ENCODE measurements around the gene TRMT11. TPM values are rescaled to one million over a fixed set of nuclear protein-coding genes. Genes with fewer than 3 reads are reported as not detected.
A peak's percentile ranks its signal among the peaks of the same experiment; 100 is the strongest.

Gene TRMT11
- total RNA-seq, 1 experiment from 2014 or later: 24.2 TPM

DNA sequence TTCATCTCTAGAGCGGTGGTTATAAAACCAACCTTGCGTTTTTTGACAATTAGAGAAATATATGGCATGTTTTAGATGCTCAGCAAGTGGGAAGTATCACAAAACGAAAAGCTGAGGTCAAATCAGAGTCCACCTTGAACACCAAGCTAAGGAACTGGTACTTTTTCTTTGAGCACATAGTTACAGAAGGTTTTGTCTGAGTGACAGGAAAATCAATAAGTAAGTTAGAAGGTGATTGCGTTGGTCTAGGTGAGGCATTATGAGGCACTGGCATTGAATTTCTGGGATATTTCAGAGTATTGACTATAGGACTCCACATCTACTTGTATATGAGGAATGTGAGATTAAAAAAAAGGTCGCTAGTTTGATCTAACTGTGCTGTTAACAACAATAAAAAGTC, 30.4 kb upstream of the TRMT11 start:
- H4K20me1 ChIP-seq (ENCODE audit: insufficient read depth): no peaks in the 10 kb centered on the region
- H2AFZ ChIP-seq: peak overlapping the region; percentile 98
- no peaks in the 10 kb centered on the region for H3K36me3 ChIP-seq (ENCODE audit: low read depth)
- H3K4me1 ChIP-seq (replicated peaks; ENCODE audit: insufficient read depth): peaks cover 21% of the 10 kb centered on the region
- peaks cover 31% of the 10 kb centered on the region for H3K79me2 ChIP-seq (ENCODE audit: low read depth)
- ChIA-PET POLR2A (ENCODE audit: unreplicated experiment) (interaction anchor here (0.6 to 1.0 kb wide), 4 partner anchors 10 to 1310 kb away, joined by 3 to 9 read pairs (median 6); no protein-coding TSS in a partner anchor), CTCF (interaction anchor here (0.6 to 2.0 kb wide), 11 partner anchors 8 to 178 kb away, joined by 3 to 14 read pairs (median 5); partner anchors contain the start of gene NCOA7)
- no peaks in the 10 kb centered on the region for H3K27me3 ChIP-seq (ENCODE audit: insufficient read depth, low read depth)
- intact Hi-C loops (cut with micrococcal nuclease; ENCODE audit: unreplicated experiment): loop anchor here (1.0 to 2.0 kb wide), 4 partner anchors 37 to 176 kb away; no protein-coding TSS in a partner anchor
- TSS peak; percentile 77 for BruUV-seq (replicated peaks)
- TF ChIP-seq, protein P1, sequence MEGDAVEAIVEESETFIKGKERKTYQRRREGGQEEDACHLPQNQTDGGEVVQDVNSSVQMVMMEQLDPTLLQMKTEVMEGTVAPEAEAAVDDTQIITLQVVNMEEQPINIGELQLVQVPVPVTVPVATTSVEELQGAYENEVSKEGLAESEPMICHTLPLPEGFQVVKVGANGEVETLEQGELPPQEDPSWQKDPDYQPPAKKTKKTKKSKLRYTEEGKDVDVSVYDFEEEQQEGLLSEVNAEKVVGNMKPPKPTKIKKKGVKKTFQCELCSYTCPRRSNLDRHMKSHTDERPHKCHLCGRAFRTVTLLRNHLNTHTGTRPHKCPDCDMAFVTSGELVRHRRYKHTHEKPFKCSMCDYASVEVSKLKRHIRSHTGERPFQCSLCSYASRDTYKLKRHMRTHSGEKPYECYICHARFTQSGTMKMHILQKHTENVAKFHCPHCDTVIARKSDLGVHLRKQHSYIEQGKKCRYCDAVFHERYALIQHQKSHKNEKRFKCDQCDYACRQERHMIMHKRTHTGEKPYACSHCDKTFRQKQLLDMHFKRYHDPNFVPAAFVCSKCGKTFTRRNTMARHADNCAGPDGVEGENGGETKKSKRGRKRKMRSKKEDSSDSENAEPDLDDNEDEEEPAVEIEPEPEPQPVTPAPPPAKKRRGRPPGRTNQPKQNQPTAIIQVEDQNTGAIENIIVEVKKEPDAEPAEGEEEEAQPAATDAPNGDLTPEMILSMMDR (conservative IDR thresholded peaks at IDR 0.05): no peak
- no peak for TF ChIP-seq EZH2 (IDR thresholded peaks at IDR 0.05; ENCODE audit: low read depth)
- peaks cover 7% of the 10 kb centered on the region; the same call in 1 of the 2 replicates for H3F3A ChIP-seq (ENCODE audit: insufficient read depth, low read depth)
- peak overlapping the region; percentile 80 for H3K27ac ChIP-seq
- DNase-seq: peak in 1 of 2 experiments; percentile 42
- H3K9me3 ChIP-seq (ENCODE audit: insufficient read depth, low read depth): no peaks in the 10 kb centered on the region
- H3K4me2 ChIP-seq: peak overlapping the region; percentile 99
- peak overlapping the region; percentile 92 for H3K4me3 ChIP-seq
- no peaks in the 10 kb centered on the region for H3K9me2 ChIP-seq (ENCODE audit: insufficient read depth)

DNA sequence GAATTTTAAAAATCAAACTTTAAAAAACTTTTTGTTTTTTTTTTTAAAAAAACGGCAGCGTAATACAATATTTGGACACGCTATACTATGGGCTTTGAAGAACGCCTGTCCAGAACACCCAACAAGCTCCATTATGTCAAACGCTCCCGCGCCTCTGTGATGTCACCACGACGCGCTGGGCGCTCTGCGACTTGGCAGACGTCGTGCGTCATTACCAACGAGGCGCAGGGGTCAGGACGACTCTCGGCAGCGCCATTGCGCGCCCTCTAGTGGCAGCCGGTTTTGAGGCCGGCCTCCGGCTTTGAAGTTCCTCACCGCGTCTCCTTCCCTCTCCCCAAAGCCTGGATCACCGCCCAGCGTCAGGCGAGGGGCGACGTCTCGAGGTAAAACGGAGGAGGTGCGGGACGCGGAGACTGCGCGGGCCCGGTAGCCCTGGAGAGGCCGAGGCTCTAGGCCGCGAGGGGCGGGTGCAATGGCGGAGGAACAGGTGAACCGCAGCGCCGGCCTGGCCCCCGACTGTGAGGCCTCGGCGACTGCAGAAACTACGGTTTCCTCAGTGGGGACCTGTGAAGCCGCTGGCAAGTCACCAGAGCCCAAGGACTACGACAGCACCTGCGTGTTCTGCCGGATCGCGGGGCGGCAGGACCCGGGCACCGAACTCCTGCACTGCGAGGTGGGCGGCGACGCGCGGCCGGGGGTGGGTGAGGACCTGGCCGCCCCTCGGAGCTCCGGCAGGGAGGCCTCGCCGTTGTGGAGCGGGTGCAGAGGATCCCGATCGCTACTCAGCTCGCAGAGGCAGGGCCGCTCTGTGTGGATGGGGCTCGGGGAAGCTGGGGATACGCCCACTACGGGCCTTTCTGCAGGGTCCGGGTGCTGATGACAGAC, 29.6 kb upstream of the TRMT11 start, which contains the start of gene HINT3:
Gene HINT3, plus strand, starts transcription at position 265 of the 885 bp plus-strand sequence. Its CDS starts 208 bp downstream, at position 473.
- no peaks in the 10 kb centered on the region for H3K9me3 ChIP-seq (ENCODE audit: insufficient read depth, low read depth)
- H3K4me3 ChIP-seq: peak within 1 kb of the TSS; percentile 92
- H3K4me1 ChIP-seq (replicated peaks; ENCODE audit: insufficient read depth): peaks cover 21% of the 10 kb centered on the region
- no peak for TF ChIP-seq EZH2 (IDR thresholded peaks at IDR 0.05; ENCODE audit: low read depth)
- TF ChIP-seq, protein P1 (conservative IDR thresholded peaks at IDR 0.05): peak; percentile 99
- peak within 1 kb of the TSS; percentile 98 for H2AFZ ChIP-seq
- H3K27me3 ChIP-seq (ENCODE audit: insufficient read depth, low read depth): no peaks in the 10 kb centered on the region
- BruUV-seq (replicated peaks): no TSS peak
- H3F3A ChIP-seq (ENCODE audit: insufficient read depth, low read depth): peaks cover 7% of the 10 kb centered on the region; the same call in 1 of the 2 replicates
- CTCF ChIA-PET: interaction anchor here (0.6 to 2.0 kb wide), 13 partner anchors 9 to 178 kb away, joined by 3 to 14 read pairs (median 5); partner anchors contain the start of gene NCOA7
- H3K9me2 ChIP-seq (ENCODE audit: insufficient read depth): no peaks in the 10 kb centered on the region
- POLR2A ChIA-PET (ENCODE audit: unreplicated experiment): interaction anchor here (0.5 to 1.0 kb wide), 6 partner anchors 9 to 167 kb away, joined by 3 to 9 read pairs (median 4); no protein-coding TSS in a partner anchor
- intact Hi-C loops (cut with micrococcal nuclease; ENCODE audit: unreplicated experiment): loop anchor here (1.0 to 2.0 kb wide), 4 partner anchors 38 to 176 kb away; no protein-coding TSS in a partner anchor
- no peaks in the 10 kb centered on the region for H4K20me1 ChIP-seq (ENCODE audit: insufficient read depth)
- H3K27ac ChIP-seq: peak within 1 kb of the TSS; percentile 80
- peak; percentile 95 to 97 for DNase-seq
- H3K36me3 ChIP-seq (ENCODE audit: low read depth): no peaks in the 10 kb centered on the region
- H3K79me2 ChIP-seq (ENCODE audit: low read depth): peaks cover 31% of the 10 kb centered on the region
- peak within 1 kb of the TSS; percentile 99 for H3K4me2 ChIP-seq

DNA sequence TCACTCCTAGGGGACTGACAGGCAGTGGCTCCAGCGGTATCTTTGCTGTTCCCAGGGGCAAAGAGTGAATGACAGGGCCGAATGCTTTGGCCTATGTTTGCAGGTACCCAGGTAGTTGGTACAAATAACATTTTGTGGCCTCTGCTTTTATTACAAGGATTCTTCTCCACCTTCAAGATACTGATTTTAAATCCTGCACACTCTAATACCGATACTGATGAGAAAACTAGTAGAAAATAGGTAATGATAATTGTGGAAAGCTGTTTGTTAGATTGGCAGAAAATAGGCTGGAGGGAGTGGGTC, 29.0 kb upstream of the TRMT11 start:
- Histone ChIP-seq H3K4me2 (peak overlapping the region; percentile 99), H3K27ac (peak overlapping the region; percentile 80), H3F3A (ENCODE audit: insufficient read depth, low read depth) (peaks cover 7% of the 10 kb centered on the region; the same call in 1 of the 2 replicates), H3K4me3 (peak overlapping the region; percentile 92), H3K9me3 (ENCODE audit: insufficient read depth, low read depth) (no peaks in the 10 kb centered on the region), H2AFZ (peak overlapping the region; percentile 98), H3K27me3 (ENCODE audit: insufficient read depth, low read depth) (no peaks in the 10 kb centered on the region), H3K4me1 (replicated peaks; ENCODE audit: insufficient read depth) (peaks cover 21% of the 10 kb centered on the region), H3K79me2 (ENCODE audit: low read depth) (peaks cover 31% of the 10 kb centered on the region), H3K36me3 (ENCODE audit: low read depth) (0 out of 2 replicates have a peak, but pooled peaks cover under 1% of the 10 kb centered on the region), H3K9me2 (ENCODE audit: insufficient read depth) (no peaks in the 10 kb centered on the region), H4K20me1 (ENCODE audit: insufficient read depth) (no peaks in the 10 kb centered on the region)
- BruUV-seq (replicated peaks): no TSS peak
- ChIA-PET CTCF (interaction anchor here (0.7 to 1.7 kb wide), 3 partner anchors 38 to 176 kb away, joined by 4 to 13 read pairs (median 12); no protein-coding TSS in a partner anchor), POLR2A (ENCODE audit: unreplicated experiment) (interaction anchor here (0.6 to 1.0 kb wide), 5 partner anchors 10 to 168 kb away, joined by 3 to 6 read pairs (median 3); no protein-coding TSS in a partner anchor)
- intact Hi-C loops (cut with micrococcal nuclease; ENCODE audit: unreplicated experiment): loop anchor here (2.0 kb wide), 2 partner anchors 39 to 85 kb away; no protein-coding TSS in a partner anchor
- no peak for DNase-seq
- TF ChIP-seq, protein P1 (conservative IDR thresholded peaks at IDR 0.05): no peak
- TF ChIP-seq EZH2 (IDR thresholded peaks at IDR 0.05; ENCODE audit: low read depth): no peak

Measured in PC-9 (cell line).